PC-3 (cell line): ENCODE measurements around the gene GPRC6A.

ENCODE experiments used
- EZH2 ChIP-seq: fragments of 300-600 bp; sonication (generic); IDR thresholded peaks from one replicate; pipeline ENCODE4 v1.6.1; 2017; ENCODE audit warnings: antibody characterized with exemption, mild to moderate bottlenecking, low read length; ENCODE audit not compliant: unreplicated experiment
- EZH2phosphoT487 ChIP-seq: fragments of 300-600 bp; sonication (generic); IDR thresholded peaks from 2 replicates; pipeline ENCODE4 v1.6.1; 2018; ENCODE audit warnings: mild to moderate bottlenecking, antibody characterized with exemption, low read length, borderline replicate concordance
- TF ChIP-seq, protein P1 (sequence below): fragments of 300-600 bp; sonication (generic); conservative IDR thresholded peaks from 2 replicates; pipeline ENCODE4 v1.5.1; 2017; ENCODE audit warnings: antibody characterized with exemption, low read depth, mild to moderate bottlenecking, low read length

DNA sequence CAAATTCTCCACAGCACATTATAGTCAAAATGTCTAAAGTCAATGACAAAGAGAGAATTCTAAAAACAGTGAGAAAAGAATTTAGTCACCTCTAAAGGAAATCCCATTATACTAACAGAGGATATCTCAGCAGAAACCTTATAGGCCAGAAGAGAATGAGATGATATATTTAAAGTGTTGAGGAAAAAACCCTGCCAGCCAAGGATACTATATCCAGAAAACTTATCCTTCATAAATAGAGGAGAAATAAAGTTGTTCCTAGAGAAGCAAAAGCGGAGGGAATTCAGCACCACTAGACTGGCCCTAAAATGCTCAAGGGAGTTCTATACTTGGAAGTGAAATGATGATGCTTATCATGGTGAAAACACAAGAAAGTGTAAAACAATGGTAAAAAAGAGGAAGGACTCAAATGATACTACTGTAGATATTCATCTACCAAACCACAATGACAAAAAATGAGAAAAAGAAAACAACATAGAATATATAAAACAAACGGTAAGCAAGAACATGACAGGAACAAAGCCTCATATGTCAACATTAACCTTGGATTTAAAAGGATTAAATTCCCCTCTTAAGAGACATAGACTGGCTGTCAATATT lies 16.7 kb downstream of the GPRC6A start:
- TF ChIP-seq, protein P1, sequence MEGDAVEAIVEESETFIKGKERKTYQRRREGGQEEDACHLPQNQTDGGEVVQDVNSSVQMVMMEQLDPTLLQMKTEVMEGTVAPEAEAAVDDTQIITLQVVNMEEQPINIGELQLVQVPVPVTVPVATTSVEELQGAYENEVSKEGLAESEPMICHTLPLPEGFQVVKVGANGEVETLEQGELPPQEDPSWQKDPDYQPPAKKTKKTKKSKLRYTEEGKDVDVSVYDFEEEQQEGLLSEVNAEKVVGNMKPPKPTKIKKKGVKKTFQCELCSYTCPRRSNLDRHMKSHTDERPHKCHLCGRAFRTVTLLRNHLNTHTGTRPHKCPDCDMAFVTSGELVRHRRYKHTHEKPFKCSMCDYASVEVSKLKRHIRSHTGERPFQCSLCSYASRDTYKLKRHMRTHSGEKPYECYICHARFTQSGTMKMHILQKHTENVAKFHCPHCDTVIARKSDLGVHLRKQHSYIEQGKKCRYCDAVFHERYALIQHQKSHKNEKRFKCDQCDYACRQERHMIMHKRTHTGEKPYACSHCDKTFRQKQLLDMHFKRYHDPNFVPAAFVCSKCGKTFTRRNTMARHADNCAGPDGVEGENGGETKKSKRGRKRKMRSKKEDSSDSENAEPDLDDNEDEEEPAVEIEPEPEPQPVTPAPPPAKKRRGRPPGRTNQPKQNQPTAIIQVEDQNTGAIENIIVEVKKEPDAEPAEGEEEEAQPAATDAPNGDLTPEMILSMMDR, result no peak
- TF ChIP-seq EZH2phosphoT487 (no peak), EZH2 (no peak)
